GM13976 (cell line): ENCODE data around the gene POLD1.
A peak's percentile ranks its signal among the peaks of the same experiment; 100 is the strongest.

Source experiments
- DNase-seq: peaks from one replicate; pipeline ENCODE4 v3.0.0; 2012; ENCODE audit warnings: low spot score
- in situ Hi-C: fragments of 300-500 bp; cut with MboI; formaldehyde crosslinking; loops from one replicate; pipeline ENCODE4 v1.12.0; 2022; ENCODE audit warnings: low sequenced_read_pairs, mixed read lengths, inconsistent platforms; ENCODE audit not compliant: unreplicated experiment
- TF ChIP-seq, protein P1 (sequence below): IDR thresholded peaks from 2 replicates; pipeline ENCODE4 v1.5.1; 2012; ENCODE audit warnings: borderline replicate concordance, mild to moderate bottlenecking; ENCODE audit not compliant: insufficient read depth; ENCODE audit errors: extremely low read depth, missing control alignments, control extremely low read depth

The POLD1 gene

DNA sequence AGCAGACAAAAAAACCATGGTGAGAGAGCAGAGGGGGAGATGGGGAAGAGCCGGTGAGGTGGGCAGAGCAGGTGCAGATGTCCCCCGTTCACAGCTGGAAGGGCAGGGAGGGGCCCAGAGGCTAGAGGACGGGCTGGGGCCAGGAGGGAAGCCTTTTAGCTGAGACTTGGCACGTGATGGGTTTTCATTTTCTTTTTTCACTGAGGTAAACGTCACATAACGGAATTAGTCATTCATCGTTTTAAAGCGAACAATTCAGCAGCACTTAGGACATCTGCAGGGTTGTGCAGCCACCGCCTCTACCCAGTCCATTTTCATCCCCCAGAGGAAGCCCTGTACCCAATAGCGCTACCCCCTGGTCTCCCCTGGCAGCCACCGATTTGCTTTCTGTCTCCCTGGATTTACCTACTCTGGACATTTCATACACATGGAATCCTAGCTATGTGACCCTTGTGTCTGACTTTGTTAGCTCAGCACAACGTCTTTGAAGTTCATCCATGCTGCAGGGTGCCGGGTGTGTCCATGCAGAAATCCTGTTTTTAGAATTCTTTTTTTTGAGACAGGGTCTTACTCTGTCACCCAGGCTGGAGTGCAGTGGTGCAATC is 76.1 kb downstream of the POLD1 start:
- in situ Hi-C loops, result loop anchor here (5.0 kb wide), 1 partner anchor 88 kb away; no protein-coding TSS in a partner anchor

DNA sequence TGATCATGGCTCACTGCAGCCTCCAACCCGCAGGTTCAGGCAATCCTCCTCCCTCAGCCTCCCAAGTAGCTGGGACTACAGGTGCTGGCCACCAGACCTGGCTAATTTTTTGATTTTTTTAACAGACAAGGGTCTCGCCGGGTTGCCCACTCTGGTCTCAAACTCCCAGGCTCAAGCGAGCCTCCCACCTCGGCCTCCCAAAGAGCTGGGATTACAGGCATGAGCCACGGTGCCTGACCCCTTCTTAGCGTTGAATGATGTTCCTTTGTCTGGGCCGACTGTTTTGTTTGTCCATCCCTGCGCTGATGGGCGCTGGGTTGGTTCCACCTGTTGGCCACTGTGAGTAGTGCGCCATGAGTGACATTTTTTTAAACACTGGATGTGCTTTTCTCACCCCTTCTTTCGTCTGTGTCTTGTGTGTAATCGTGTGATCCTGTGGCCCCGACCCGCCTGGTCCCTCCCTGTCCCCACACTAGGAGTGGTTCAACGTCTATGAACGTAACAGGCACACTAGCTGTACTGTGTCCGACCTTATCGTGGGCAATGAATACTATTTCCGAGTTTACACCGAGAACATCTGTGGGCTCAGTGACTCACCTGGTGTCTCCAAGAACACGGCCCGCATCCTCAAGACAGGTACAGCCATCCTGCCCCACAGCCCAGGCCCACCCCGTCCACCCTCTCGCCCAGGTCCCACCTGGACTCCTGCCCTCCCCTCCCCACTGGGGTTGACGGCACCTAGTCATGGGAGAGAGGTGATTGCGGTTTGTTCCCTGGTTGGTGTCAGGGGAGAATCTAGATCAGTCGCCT is 77.1 kb downstream of the POLD1 start:
- in situ Hi-C loops, result loop anchor here (5.0 kb wide), 1 partner anchor 89 kb away; no protein-coding TSS in a partner anchor
- TF ChIP-seq, protein P1, sequence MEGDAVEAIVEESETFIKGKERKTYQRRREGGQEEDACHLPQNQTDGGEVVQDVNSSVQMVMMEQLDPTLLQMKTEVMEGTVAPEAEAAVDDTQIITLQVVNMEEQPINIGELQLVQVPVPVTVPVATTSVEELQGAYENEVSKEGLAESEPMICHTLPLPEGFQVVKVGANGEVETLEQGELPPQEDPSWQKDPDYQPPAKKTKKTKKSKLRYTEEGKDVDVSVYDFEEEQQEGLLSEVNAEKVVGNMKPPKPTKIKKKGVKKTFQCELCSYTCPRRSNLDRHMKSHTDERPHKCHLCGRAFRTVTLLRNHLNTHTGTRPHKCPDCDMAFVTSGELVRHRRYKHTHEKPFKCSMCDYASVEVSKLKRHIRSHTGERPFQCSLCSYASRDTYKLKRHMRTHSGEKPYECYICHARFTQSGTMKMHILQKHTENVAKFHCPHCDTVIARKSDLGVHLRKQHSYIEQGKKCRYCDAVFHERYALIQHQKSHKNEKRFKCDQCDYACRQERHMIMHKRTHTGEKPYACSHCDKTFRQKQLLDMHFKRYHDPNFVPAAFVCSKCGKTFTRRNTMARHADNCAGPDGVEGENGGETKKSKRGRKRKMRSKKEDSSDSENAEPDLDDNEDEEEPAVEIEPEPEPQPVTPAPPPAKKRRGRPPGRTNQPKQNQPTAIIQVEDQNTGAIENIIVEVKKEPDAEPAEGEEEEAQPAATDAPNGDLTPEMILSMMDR, result peak; percentile 86
- DNase-seq, result peak; percentile 92

More for the DNA sequence above, 76.1 kb downstream of the POLD1 start:
- TF ChIP-seq, protein P1, result no peak
- peak; percentile 89 for DNase-seq

- in situ Hi-C loops, result loop anchor here (5.0 kb wide), 1 partner anchor 91 kb away; no protein-coding TSS in a partner anchor
- TF ChIP-seq, protein P1, result no peak
- DNase-seq, result no peak
Measured at GRCh38 chr19:50462970-50463369, 78.8 kb downstream of the POLD1 start.

DNA sequence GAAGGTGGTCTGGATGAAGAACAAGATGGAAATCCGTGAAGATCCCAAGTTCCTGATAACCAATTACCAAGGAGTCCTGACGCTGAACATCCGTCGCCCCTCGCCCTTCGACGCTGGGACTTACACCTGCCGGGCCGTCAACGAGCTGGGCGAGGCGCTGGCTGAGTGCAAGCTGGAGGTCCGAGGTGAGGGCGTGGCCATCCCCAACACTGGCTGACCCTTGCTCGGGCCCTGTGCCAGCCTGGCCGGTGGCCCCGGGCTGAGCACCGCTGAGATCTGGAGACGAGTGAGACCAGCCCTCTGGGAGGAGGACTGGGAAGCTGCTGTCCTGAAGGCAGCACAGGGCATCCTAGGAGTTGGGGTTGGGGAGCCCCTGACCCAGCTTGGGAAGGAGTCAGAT is 80.2 kb downstream of the POLD1 start:
- TF ChIP-seq, protein P1, result no peak
- no peak for DNase-seq
- in situ Hi-C loops, result loop anchor here (5.0 kb wide), 1 partner anchor 92 kb away; no protein-coding TSS in a partner anchor

DNA sequence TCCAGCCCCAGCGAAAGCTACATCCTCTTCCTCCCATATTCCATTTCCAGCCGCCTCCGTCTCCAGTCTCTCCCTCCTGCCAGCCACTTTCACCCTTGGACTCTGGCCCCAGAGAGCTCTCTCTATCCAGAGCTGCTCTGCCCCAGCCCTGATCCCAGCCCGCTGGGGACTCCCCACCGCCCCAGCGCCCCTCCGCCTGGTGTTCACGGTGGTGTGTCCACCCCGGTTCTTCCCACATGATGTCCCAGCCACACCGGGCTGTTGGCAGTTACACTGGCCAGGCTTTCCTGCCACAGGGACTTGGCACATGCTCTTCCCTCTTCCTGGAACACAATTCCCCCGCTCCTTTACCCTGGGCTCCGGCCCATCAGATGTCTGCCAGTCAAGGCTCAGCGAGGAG is 80.9 kb downstream of the POLD1 start:
- DNase-seq, result no peak
- TF ChIP-seq, protein P1, result no peak
- in situ Hi-C loops, result loop anchor here (5.0 kb wide), 1 partner anchor 93 kb away; no protein-coding TSS in a partner anchor

DNA sequence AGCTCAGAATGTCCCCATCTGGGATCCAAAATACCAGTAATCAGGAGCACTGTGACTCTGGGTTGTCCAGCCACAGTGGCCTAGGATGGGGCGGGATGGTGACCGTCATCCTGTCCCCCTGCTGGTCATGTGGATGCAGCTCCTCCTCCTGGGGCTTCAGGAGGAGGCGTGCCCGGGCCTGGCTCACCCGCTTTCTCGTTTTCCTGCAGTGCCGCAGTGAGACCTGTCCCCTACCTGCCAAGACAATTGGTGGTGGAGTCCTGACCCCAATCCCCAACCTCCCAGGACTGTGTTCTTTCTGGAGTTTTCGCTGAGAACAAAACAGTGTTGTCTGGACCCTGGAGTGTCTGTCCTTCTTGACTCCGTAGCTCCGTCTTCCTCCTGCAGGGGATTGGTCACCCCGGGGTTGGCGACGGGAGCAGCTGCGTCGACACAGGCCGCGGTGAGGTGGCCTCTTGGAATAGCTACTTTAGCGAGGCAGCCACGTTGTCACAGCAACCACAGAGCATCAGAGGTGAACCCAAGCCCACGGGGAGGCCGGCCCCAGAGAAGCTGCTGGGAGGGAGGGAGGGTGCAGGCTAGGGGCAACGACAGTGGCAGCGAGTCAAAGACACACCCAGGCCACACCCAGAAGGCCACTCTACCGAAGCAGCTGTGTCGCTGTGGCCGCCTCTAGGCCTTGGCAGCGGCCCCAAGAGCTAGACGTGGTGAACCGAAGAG is 82.0 kb downstream of the POLD1 start:
- in situ Hi-C loops, result no loop called here
- DNase-seq, result no peak
- TF ChIP-seq, protein P1, result no peak
